Trophoblast cell (in vitro differentiated cells and primary cell): ENCODE data around the gene SLX4IP.

Experiments
- DNase-seq, 2 donors: peaks; one replicate each; pipeline ENCODE4 v3.0.0-alpha.2; 2016
- H2AFZ ChIP-seq: 2 replicates; pipeline ENCODE4 v1.6.1; 2013; ENCODE audit warnings: low read length, moderate library complexity, mild to moderate bottlenecking; ENCODE audit not compliant: insufficient read depth, poor library complexity
- H2AK5ac ChIP-seq: 2 replicates; pipeline ENCODE4 v1.6.1; 2013; ENCODE audit warnings: mild to moderate bottlenecking, low read length
- H2BK120ac ChIP-seq: 2 replicates; pipeline ENCODE4 v1.6.1; 2013; ENCODE audit warnings: low read length, mild to moderate bottlenecking, moderate library complexity; ENCODE audit not compliant: insufficient read depth, poor library complexity
- H2BK12ac ChIP-seq: 2 replicates; pipeline ENCODE4 v1.6.1; 2013; ENCODE audit warnings: mild to moderate bottlenecking, low read length, moderate library complexity
- H2BK5ac ChIP-seq: 2 replicates; pipeline ENCODE4 v1.6.1; 2013; ENCODE audit warnings: low read length, low read depth, moderate library complexity, mild to moderate bottlenecking; ENCODE audit not compliant: poor library complexity
- H3K14ac ChIP-seq: 2 replicates; pipeline ENCODE4 v1.6.1; 2013; ENCODE audit warnings: mild to moderate bottlenecking, low read length
- H3K18ac ChIP-seq: 2 replicates; pipeline ENCODE4 v1.6.1; 2013; ENCODE audit warnings: mild to moderate bottlenecking, low read length
- H3K23ac ChIP-seq: 2 replicates; pipeline ENCODE4 v1.6.1; 2013; ENCODE audit warnings: low read length
- H3K27ac ChIP-seq: 2 replicates; pipeline ENCODE4 v1.5.1; 2013; ENCODE audit warnings: low read depth, mild to moderate bottlenecking, inconsistent platforms, low read length, moderate library complexity
- H3K27me3 ChIP-seq: 2 replicates; pipeline ENCODE4 v1.6.1; 2013; ENCODE audit warnings: inconsistent platforms, mild to moderate bottlenecking, low read length, moderate library complexity; ENCODE audit not compliant: insufficient read depth
- H3K36me3 ChIP-seq, 2 experiments: 1 replicate in 1 of 2; 2 replicates in 1 of 2; pipeline ENCODE4 v1.6.1; 2013; ENCODE audit warnings: low read length in 2 of 2, mild to moderate bottlenecking in 2 of 2, moderate library complexity in 1 of 2; ENCODE audit not compliant: insufficient read depth in 2 of 2, control insufficient read depth in 1 of 2
- H3K4ac ChIP-seq: 2 replicates; pipeline ENCODE4 v1.6.1; 2013; ENCODE audit warnings: low read depth, mild to moderate bottlenecking, low read length, moderate library complexity
- H3K4me1 ChIP-seq, 2 experiments: 1 replicate in 1 of 2; 2 replicates in 1 of 2; pipeline ENCODE4 v1.6.1; 2013; ENCODE audit warnings: low read length in 2 of 2, mild to moderate bottlenecking in 2 of 2, moderate library complexity in 1 of 2; ENCODE audit not compliant: insufficient read depth in 2 of 2, control insufficient read depth in 1 of 2
- H3K4me2 ChIP-seq: 2 replicates; pipeline ENCODE4 v1.6.1; 2013; ENCODE audit warnings: inconsistent platforms, mild to moderate bottlenecking, low read length, moderate library complexity
- H3K4me3 ChIP-seq: 2 replicates; pipeline ENCODE4 v1.5.1; 2013; ENCODE audit warnings: mild to moderate bottlenecking, low read depth, low read length, inconsistent platforms
- H3K79me1 ChIP-seq: one replicate; pipeline ENCODE4 v1.6.1; 2013; ENCODE audit warnings: low read length
- H3K79me2 ChIP-seq: 2 replicates; pipeline ENCODE4 v1.6.1; 2013; ENCODE audit warnings: low read length, mild to moderate bottlenecking; ENCODE audit not compliant: control insufficient read depth, insufficient read depth, poor library complexity
- H3K9ac ChIP-seq: 2 replicates; pipeline ENCODE4 v1.6.1; 2013; ENCODE audit warnings: mild to moderate bottlenecking, low read length
- H3K9me3 ChIP-seq: 2 replicates; pipeline ENCODE4 v1.6.1; 2013; ENCODE audit warnings: low read depth, mild to moderate bottlenecking, control low read depth, inconsistent platforms, low read length; ENCODE audit not compliant: insufficient read depth
- H4K12ac ChIP-seq: 2 replicates; pipeline ENCODE4 v1.6.1; 2013; ENCODE audit warnings: low read depth, mild to moderate bottlenecking, low read length, moderate library complexity
- H4K8ac ChIP-seq: 2 replicates; pipeline ENCODE4 v1.6.1; 2013; ENCODE audit warnings: low read depth, mild to moderate bottlenecking, low read length, moderate library complexity
- H4K91ac ChIP-seq: one replicate; pipeline ENCODE4 v1.6.1; 2013; ENCODE audit warnings: low read depth, mild to moderate bottlenecking, low read length, moderate library complexity
- WGBS: extraction: QIAGEN DNeasy Blood & Tissue Kit; methylation state at CpG from one replicate; pipeline ENCODE4 v1.1.7; 2013; ENCODE audit warnings: missing lambda C conversion rate; ENCODE audit not compliant: insufficient read length, insufficient coverage; ENCODE audit errors: extremely low coverage; 5-methylcytosine and 5-hydroxymethylcytosine counted together

The SLX4IP gene

GRCh38 chr20:10655720-10656669, 220.9 kb downstream of the SLX4IP start:
- no peak overlapping the region for H3K18ac ChIP-seq
- H3K79me1 ChIP-seq: peaks cover 25% of the 10 kb centered on the region
- no peak overlapping the region for H3K4me2 ChIP-seq
- no peak overlapping the region for H3K4me3 ChIP-seq
- DNase-seq: peak in 1 of 2 donors; percentile 28
- H3K79me2 ChIP-seq: peaks cover 2% of the 10 kb centered on the region
- H3K27me3 ChIP-seq: no peaks in the 10 kb centered on the region
- no peak overlapping the region for H4K12ac ChIP-seq
- peak overlapping the region; percentile 94 for H4K91ac ChIP-seq
- H2BK5ac ChIP-seq: peak overlapping the region; percentile 91
- peak overlapping the region; percentile 96 for H2BK120ac ChIP-seq
- H3K27ac ChIP-seq: peak overlapping the region; percentile 93
- peaks cover 24 to 36% of the 10 kb centered on the region in 2 experiments for H3K36me3 ChIP-seq
- H3K4ac ChIP-seq: no peak overlapping the region
- peak overlapping the region; percentile 23 for H4K8ac ChIP-seq
- H3K23ac ChIP-seq: no peak overlapping the region
- peaks cover 4% of the 10 kb centered on the region for H3K9me3 ChIP-seq
- H3K9ac ChIP-seq: no peak overlapping the region
- no peak overlapping the region for H2AK5ac ChIP-seq
- H3K4me1 ChIP-seq: peaks cover 43 to 63% of the 10 kb centered on the region in 2 experiments
- no peak overlapping the region for H2AFZ ChIP-seq
- no peak overlapping the region for H3K14ac ChIP-seq
- H2BK12ac ChIP-seq: peak overlapping the region; percentile 29
- WGBS: no CpG with 5 or more reads among the region's 15 CpGs

DNA sequence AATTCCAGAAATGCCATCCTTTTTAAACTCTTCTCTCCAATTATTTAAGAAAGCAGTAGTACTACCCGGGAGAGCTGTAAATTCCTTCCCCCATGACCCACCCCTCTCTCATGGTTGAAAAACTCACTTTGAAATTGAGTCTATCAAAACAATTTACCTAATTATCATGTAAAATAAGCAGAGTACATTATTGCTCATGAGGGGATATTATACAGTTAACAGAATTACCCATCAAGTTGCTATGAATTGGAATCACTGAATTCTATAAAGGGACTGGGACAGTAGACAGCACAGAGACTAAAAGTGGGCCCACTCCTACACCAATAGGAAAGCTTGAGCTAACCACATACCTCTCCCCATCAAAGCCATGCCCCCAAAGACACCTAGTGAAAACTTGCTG, 222.3 kb downstream of the SLX4IP start:
- H3K27ac ChIP-seq: no peak overlapping the region
- H2AK5ac ChIP-seq: peak overlapping the region; percentile 36
- no peaks in the 10 kb centered on the region for H3K79me2 ChIP-seq
- no peaks in the 10 kb centered on the region for H3K27me3 ChIP-seq
- peaks cover 24% of the 10 kb centered on the region for H3K79me1 ChIP-seq
- H3K4me1 ChIP-seq: peaks cover 42 to 60% of the 10 kb centered on the region in 2 experiments
- H2BK12ac ChIP-seq: peak overlapping the region; percentile 47
- no peak overlapping the region for H3K4me3 ChIP-seq
- peak overlapping the region; percentile 57 for H2BK120ac ChIP-seq
- no peak overlapping the region for H4K8ac ChIP-seq
- no peak for DNase-seq
- H3K36me3 ChIP-seq: peaks cover 27 to 39% of the 10 kb centered on the region in 2 experiments
- no peak overlapping the region for H4K91ac ChIP-seq
- no peak overlapping the region for H3K4me2 ChIP-seq
- H3K9ac ChIP-seq: no peak overlapping the region
- H2BK5ac ChIP-seq: no peak overlapping the region
- peak overlapping the region; percentile 8 for H3K14ac ChIP-seq
- no peak overlapping the region for H4K12ac ChIP-seq
- WGBS: no CpG with 5 or more reads among the region's 1 CpG
- H3K9me3 ChIP-seq: peaks cover 7% of the 10 kb centered on the region
- H3K4ac ChIP-seq: no peak overlapping the region
- no peak overlapping the region for H2AFZ ChIP-seq
- no peak overlapping the region for H3K18ac ChIP-seq
- H3K23ac ChIP-seq: no peak overlapping the region

DNA sequence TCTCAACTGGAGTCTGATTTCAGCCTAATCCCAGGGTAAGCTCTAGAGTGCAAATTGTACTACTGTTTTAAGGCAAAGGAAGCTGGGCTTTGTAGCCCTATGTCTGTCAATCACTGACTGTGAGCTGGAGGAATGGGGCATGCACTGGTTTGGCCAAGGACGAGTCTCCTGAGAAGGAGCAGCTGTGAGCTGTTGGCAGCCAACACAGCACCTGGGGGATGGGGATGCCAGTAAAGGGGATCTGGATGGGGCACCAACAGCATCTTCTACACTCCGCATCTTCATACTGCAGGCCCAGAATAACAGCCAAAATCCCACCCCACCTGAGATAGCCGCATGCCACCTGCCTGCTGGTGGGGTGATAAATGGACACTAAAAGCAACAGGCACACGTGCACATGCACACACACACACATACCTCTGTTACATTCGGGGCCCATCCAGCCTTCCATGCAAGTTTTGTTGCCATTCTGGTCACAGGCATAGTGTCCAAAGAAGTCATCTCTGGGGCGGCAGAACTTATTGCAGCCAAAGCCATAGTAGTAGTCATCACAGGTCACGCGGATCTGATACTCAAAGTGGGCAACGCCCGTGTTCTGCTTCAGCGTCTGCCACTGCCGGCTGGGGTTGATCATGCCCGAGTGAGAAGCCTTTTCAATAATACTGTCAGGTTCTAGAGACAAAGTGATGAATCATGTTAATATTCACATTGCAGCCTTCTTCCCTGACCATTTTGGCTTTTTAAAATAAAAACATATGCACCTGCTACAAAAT, 223.1 kb downstream of the SLX4IP start:
- Histone ChIP-seq H3K4me2 (no peak overlapping the region), H3K4me3 (peak overlapping the region; percentile 6), H2AK5ac (no peak overlapping the region)

GRCh38 chr20:10658876-10659632, 223.9 kb downstream of the SLX4IP start:
- Histone ChIP-seq H3K23ac (no peak overlapping the region), H2AK5ac (no peak overlapping the region), H3K36me3 (peaks cover 32 to 45% of the 10 kb centered on the region in 2 experiments), H3K4ac (no peak overlapping the region), H2AFZ (no peak overlapping the region), H3K4me2 (no peak overlapping the region), H2BK5ac (no peak overlapping the region), H3K18ac (no peak overlapping the region), H3K4me3 (no peak overlapping the region), H3K27me3 (no peaks in the 10 kb centered on the region), H4K12ac (no peak overlapping the region), H4K91ac (no peak overlapping the region), H4K8ac (no peak overlapping the region), H2BK12ac (no peak overlapping the region), H3K4me1 (peaks cover 39 to 54% of the 10 kb centered on the region in 2 experiments), H3K27ac (no peak overlapping the region), H3K9me3 (peaks cover 8% of the 10 kb centered on the region), H2BK120ac (no peak overlapping the region), H3K9ac (no peak overlapping the region), H3K14ac (no peak overlapping the region), H3K79me1 (peaks cover 21% of the 10 kb centered on the region), H3K79me2 (no peaks in the 10 kb centered on the region)
- DNase-seq: no peak
- no CpG with 5 or more reads among the region's 5 CpGs for WGBS

More for the DNA sequence above, 223.1 kb downstream of the SLX4IP start:
- H3K27ac ChIP-seq: no peak overlapping the region
- H3K27me3 ChIP-seq: no peaks in the 10 kb centered on the region
- peaks cover 31 to 42% of the 10 kb centered on the region in 2 experiments for H3K36me3 ChIP-seq
- no peak overlapping the region for H4K91ac ChIP-seq
- peak overlapping the region; percentile 47 for H2BK12ac ChIP-seq
- H4K8ac ChIP-seq: no peak overlapping the region
- H3K14ac ChIP-seq: no peak overlapping the region
- H3K4ac ChIP-seq: no peak overlapping the region
- H2BK5ac ChIP-seq: no peak overlapping the region
- H3K23ac ChIP-seq: no peak overlapping the region
- peaks cover 22% of the 10 kb centered on the region for H3K79me1 ChIP-seq
- no peak overlapping the region for H2BK120ac ChIP-seq
- no peak for DNase-seq
- no peak overlapping the region for H2AFZ ChIP-seq
- H3K79me2 ChIP-seq: no peaks in the 10 kb centered on the region
- H4K12ac ChIP-seq: no peak overlapping the region
- peaks cover 40 to 57% of the 10 kb centered on the region in 2 experiments for H3K4me1 ChIP-seq
- WGBS: no CpG with 5 or more reads among the region's 13 CpGs
- no peak overlapping the region for H3K9ac ChIP-seq
- H3K18ac ChIP-seq: no peak overlapping the region
- peaks cover 8% of the 10 kb centered on the region for H3K9me3 ChIP-seq
